Body of pancreas (tissue), 4 donors: ENCODE measurements around the gene MRC1.

Experiments
- POLR2A ChIP-seq, 3 donors: fragments of 450-650 bp; IDR thresholded peaks; one replicate each; pipeline ENCODE4 v1.6.1; 2016; ENCODE audit warnings: antibody characterized with exemption in 3 of 3, mild to moderate bottlenecking in 2 of 3
- TF ChIP-seq, protein P1 (sequence below), 7 experiments: fragments of 450-650 bp in 4 of 7; fragments of 200-600 bp in 3 of 7; sonication (generic) in 3 of 7; IDR thresholded peaks; one replicate each; pipeline ENCODE4 v1.5.1; 2016 to 2019; ENCODE audit warnings: antibody characterized with exemption in 7 of 7

DNA sequence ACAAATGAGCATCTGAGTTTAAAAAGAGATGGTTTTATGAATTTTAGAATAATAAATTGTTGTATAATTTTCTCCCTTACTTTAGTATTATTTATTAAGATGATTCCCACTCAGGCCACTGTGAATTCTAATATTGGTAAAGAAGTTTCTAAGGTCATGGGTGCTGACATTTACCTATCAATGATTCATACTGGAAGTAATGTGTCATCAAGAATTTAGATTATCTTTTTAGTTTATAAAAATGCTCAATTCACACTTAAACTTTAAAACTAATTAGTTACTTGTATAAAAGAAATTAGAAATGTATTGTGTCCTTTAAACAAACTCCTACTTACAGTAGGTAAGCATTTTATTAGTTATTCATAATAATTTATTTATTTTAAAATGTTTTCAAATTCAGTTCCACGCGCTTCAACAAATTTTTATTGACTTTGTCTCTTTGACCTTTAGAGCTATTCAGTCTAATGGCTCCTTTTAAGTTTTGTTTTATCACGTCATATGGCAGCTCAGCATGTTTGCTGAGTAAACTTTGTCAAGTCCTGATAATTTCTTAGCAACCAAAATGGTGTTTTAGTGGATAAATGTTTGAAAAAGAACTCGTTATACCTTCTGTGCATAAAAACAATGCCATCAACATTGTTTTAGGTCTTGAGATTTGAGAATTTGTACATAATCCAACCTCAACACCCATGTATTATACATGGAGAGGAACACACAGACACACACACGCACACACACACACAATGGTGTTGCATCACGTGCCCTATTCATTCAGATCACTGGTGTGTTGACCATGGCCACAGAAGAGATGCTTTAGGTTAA is 15.1 kb upstream of the MRC1 start:
- TF ChIP-seq, protein P1, sequence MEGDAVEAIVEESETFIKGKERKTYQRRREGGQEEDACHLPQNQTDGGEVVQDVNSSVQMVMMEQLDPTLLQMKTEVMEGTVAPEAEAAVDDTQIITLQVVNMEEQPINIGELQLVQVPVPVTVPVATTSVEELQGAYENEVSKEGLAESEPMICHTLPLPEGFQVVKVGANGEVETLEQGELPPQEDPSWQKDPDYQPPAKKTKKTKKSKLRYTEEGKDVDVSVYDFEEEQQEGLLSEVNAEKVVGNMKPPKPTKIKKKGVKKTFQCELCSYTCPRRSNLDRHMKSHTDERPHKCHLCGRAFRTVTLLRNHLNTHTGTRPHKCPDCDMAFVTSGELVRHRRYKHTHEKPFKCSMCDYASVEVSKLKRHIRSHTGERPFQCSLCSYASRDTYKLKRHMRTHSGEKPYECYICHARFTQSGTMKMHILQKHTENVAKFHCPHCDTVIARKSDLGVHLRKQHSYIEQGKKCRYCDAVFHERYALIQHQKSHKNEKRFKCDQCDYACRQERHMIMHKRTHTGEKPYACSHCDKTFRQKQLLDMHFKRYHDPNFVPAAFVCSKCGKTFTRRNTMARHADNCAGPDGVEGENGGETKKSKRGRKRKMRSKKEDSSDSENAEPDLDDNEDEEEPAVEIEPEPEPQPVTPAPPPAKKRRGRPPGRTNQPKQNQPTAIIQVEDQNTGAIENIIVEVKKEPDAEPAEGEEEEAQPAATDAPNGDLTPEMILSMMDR (IDR thresholded peaks at IDR 0.05) = no peak
- no peak for TF ChIP-seq POLR2A (IDR thresholded peaks at IDR 0.05)
